ENCODE results near the gene OTUB2. TPM values are rescaled to one million over a fixed set of nuclear protein-coding genes. Genes with fewer than 3 reads are reported as not detected.

OTUB2 gene
- polyA plus RNA-seq, 3 donors: 0.25 to 0.95 (median 0.28) TPM

DNA sequence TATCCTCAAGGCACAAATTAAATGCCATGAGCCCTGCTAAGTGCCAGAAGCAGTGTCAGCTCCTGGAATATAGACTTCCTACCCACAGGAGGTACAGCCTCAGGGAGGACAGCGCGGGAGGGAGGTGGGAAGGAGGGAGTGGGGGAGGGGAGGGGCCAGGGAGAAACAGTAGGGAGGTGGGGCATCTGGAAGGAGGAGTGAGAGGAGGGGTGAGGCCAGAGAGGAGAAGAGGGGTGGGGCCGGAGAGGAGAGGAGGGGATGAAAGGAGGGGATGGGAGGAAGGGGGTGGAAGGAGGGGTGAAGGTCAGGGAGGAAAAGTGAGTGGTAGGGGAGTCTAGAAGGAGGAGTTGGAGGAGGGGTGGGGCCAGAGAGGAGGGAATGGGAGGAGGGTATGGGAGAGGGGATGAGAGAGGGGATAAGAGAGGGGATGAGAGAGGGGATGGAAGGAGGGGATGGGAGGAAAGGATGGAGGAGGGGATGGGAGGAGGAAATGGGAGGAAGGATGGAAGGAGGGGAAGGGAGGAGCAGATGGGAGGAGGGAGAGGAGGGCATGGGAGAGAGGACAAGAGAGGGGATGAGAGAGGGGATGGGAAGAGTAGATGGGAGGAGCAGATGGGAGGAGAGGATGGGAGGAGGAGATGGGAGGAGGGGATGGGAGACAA, 38.2 kb upstream of the OTUB2 start:
- Mint-ChIP-seq H3K27ac (no peak overlapping the region), H3K9me3 (peaks cover 0 to 2% (median 0%) of the 10 kb centered on the region in 7 donors), H3K27me3 (ENCODE audit: low read depth in 3 of 3) (peaks cover 11 to 21% (median 17%) of the 10 kb centered on the region in 3 donors), H3K36me3 (no peaks in the 10 kb centered on the region), H3K4me1 (peaks cover 7% of the 10 kb centered on the region), H3K4me3 (no peak overlapping the region)
- TF ChIP-seq, protein P1, sequence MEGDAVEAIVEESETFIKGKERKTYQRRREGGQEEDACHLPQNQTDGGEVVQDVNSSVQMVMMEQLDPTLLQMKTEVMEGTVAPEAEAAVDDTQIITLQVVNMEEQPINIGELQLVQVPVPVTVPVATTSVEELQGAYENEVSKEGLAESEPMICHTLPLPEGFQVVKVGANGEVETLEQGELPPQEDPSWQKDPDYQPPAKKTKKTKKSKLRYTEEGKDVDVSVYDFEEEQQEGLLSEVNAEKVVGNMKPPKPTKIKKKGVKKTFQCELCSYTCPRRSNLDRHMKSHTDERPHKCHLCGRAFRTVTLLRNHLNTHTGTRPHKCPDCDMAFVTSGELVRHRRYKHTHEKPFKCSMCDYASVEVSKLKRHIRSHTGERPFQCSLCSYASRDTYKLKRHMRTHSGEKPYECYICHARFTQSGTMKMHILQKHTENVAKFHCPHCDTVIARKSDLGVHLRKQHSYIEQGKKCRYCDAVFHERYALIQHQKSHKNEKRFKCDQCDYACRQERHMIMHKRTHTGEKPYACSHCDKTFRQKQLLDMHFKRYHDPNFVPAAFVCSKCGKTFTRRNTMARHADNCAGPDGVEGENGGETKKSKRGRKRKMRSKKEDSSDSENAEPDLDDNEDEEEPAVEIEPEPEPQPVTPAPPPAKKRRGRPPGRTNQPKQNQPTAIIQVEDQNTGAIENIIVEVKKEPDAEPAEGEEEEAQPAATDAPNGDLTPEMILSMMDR (IDR thresholded peaks at IDR 0.05): no peak
- Histone ChIP-seq H3K4me1 (ENCODE audit: control insufficient read depth in 1 of 2, insufficient read depth in 2 of 2, low read length in 2 of 2) (no peaks in the 10 kb centered on the region), H3K36me3 (replicated peaks in 1 of 2; ENCODE audit: control insufficient read depth in 1 of 2, insufficient read depth in 2 of 2, low read length in 2 of 2) (no peaks in the 10 kb centered on the region), H3K9ac (ENCODE audit: insufficient read depth, low read length, poor library complexity, severe bottlenecking) (no peak overlapping the region), H3K27me3 (ENCODE audit: control insufficient read depth in 2 of 2, insufficient read depth in 2 of 2, low read length in 2 of 2) (no peaks in the 10 kb centered on the region), H3K4me2 (replicated peaks; ENCODE audit: extremely low read depth, low read length, poor library complexity, severe bottlenecking) (no peak overlapping the region), H3K9me3 (replicated peaks in 1 of 2; ENCODE audit: control insufficient read depth in 1 of 2, insufficient read depth in 1 of 2, low read length in 2 of 2) (no peaks in the 10 kb centered on the region), H4K20me1 (ENCODE audit: insufficient read depth, low read length) (no peaks in the 10 kb centered on the region), H3K4me3 (replicated peaks in 1 of 3; ENCODE audit: low read depth in 2 of 3, low read length in 3 of 3) (no peak overlapping the region), H2AFZ (ENCODE audit: insufficient read depth, low read depth, low read length, poor library complexity, severe bottlenecking) (no peak overlapping the region), H3K27ac (ENCODE audit: low read depth in 1 of 2, low read length in 2 of 2) (no peak overlapping the region), H3K79me2 (ENCODE audit: insufficient read depth, low read length) (no peaks in the 10 kb centered on the region)
- DNase-seq: no peak
- 71% methylated on average over 1 of the region's 3 CpGs for WGBS (ENCODE audit: insufficient coverage)
- intact Hi-C loops (cut with micrococcal nuclease): no loop called here

DNA sequence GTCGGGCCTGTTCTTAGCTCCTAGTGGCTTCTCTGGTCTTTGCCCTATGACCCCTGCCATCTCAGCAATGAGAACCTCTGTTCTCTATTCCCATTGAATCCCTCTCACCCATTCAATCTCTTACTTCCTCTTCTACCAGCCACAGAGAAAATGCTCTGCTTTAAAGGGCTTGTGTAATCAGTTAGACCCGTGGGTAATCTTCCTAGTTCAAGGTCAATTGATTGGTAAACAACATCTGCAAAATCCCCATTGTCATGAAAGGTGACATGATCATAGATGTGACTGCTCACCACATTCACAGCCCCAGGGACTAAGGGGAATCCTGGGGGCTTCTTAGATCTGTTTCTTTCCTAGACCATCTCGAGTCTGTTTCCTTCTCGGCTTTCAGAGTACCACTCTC, 36.2 kb upstream of the OTUB2 start:
- H2AFZ ChIP-seq (ENCODE audit: insufficient read depth, low read depth, low read length, poor library complexity, severe bottlenecking): no peak overlapping the region
- H3K27ac ChIP-seq (ENCODE audit: low read depth in 1 of 2, low read length in 2 of 2): no peak overlapping the region
- no peaks in the 10 kb centered on the region for H3K36me3 ChIP-seq (replicated peaks in 1 of 2; ENCODE audit: control insufficient read depth in 1 of 2, insufficient read depth in 2 of 2, low read length in 2 of 2)
- Mint-ChIP-seq H3K27me3 (ENCODE audit: low read depth in 3 of 3) (peaks cover 10 to 23% (median 11%) of the 10 kb centered on the region in 3 donors), H3K4me3 (no peak overlapping the region), H3K27ac (peak overlapping the region in 6 of 7 donors; percentile 2 to 92 (median 23)), H3K36me3 (no peaks in the 10 kb centered on the region), H3K4me1 (peaks cover 7% of the 10 kb centered on the region), H3K9me3 (peaks cover 0 to 2% (median 0%) of the 10 kb centered on the region in 7 donors)
- no peaks in the 10 kb centered on the region for H4K20me1 ChIP-seq (ENCODE audit: insufficient read depth, low read length)
- no peak overlapping the region for H3K9ac ChIP-seq (ENCODE audit: insufficient read depth, low read length, poor library complexity, severe bottlenecking)
- H3K4me3 ChIP-seq (replicated peaks in 1 of 3; ENCODE audit: low read depth in 2 of 3, low read length in 3 of 3): no peak overlapping the region
- no peaks in the 10 kb centered on the region for H3K4me1 ChIP-seq (ENCODE audit: control insufficient read depth in 1 of 2, insufficient read depth in 2 of 2, low read length in 2 of 2)
- H3K9me3 ChIP-seq (replicated peaks in 1 of 2; ENCODE audit: control insufficient read depth in 1 of 2, insufficient read depth in 1 of 2, low read length in 2 of 2): no peaks in the 10 kb centered on the region
- no peak overlapping the region for H3K4me2 ChIP-seq (replicated peaks; ENCODE audit: extremely low read depth, low read length, poor library complexity, severe bottlenecking)
- 53% methylated on average over 3 of the region's 4 CpGs for WGBS (ENCODE audit: insufficient coverage)
- H3K79me2 ChIP-seq (ENCODE audit: insufficient read depth, low read length): no peaks in the 10 kb centered on the region
- no peaks in the 10 kb centered on the region for H3K27me3 ChIP-seq (ENCODE audit: control insufficient read depth in 2 of 2, insufficient read depth in 2 of 2, low read length in 2 of 2)
- TF ChIP-seq, protein P1 (IDR thresholded peaks at IDR 0.05): no peak
- intact Hi-C loops (cut with micrococcal nuclease): no loop called here
- peak in 2 of 3 donors; percentile 56 to 71 for DNase-seq

Measured in CD14-positive monocyte (primary cell).